IPS DF 4.7 (cell line): ENCODE data around the gene BRWD1.

ENCODE experiments used
- DNase-seq: peaks from one replicate; pipeline ENCODE4 v3.0.0-alpha.2; 2013; ENCODE audit warnings: low spot score; ENCODE audit errors: extremely low read depth

Gene BRWD1

DNA sequence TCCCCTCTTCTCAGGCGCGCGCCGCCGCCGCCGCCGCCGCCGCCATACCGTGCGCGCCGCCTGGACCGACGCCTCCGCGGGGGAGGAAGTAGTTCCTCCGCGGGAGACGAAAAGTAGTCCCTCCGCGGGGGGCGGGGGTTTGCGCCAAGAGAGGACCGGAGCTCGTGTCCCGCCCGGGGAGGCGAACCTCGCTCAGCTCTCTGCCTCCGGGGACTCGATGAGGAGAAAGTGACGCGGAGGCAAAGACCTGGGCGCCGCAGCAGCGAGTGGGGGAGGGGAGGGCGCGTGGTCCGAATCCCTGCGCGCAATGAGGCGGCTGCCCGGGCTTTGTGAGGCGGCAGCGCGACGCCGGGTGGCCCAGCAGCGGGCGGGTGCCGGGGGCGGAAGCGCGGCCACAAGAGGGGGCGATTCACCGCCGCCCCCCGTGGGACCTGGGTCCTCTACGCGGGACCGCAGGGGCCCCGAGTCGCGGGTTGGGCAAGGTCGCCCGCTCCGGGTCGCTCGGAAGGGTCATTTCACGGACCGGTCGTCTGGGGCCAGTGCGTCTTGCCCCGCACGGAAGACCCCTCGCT lies at the start of gene BRWD1:
Gene BRWD1, minus strand, starts transcription at position 62 of the 572 bp plus-strand sequence. CDS start 141 bp downstream, outside the sequence.
- DNase-seq: no peak

DNA sequence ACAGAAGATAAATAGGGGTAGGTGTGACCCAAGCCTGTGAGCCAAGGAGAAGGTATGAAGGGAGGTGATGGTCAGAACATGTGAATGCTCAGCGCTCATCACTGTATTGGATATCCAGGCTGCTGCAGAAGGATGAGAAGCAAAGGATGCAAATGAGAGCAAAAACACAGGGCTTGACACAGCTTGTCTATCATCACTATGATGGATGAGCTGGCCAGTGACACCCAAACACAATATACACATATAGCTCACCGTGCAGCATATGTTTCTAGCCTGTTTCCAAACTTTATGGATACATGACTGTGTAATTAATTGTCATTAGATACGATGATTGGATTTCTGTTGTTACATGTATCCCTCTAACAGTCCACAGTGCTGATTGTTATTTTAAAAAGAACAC lies 49.3 kb upstream of the BRWD1 start:
- DNase-seq: no peak

DNA sequence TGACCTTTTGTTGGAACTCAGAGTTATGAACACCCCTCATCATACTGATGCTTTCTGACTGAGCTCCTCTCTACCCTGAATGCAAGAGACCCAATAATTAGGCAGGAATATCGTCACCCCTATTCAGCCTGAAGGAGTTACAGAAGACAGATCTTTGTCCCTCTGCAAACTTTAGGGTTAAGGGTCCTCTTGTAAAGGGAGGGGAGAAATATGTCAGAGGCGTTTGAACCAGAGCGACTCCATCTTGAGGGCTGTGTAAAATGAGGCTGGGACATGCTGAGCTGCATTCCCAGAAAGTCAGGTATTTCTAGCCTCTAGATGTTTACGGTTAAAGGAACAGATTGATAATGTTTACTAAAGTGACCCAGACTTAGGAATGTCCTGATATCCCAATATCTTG lies 46.0 kb upstream of the BRWD1 start:
- DNase-seq: no peak

DNA sequence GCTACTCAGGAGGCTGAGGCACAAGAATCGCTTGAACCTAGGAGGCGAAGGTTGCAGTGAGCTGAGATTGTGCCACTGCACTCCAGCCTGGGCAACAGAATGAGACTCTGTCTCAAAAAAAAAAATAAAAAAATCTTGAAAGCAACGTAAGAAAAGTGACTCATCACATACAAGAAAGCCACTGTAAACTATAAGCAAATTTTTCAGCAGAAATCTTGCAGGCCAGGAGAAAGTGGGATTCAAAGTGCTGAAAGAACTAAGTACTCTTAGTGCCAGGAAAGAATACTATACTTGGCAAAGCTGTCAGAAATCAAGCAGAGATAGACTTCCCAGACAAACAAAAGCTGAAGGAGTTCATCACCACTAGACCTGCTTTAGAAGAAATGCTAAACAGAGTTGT lies 39.9 kb upstream of the BRWD1 start:
- no peak for DNase-seq

DNA sequence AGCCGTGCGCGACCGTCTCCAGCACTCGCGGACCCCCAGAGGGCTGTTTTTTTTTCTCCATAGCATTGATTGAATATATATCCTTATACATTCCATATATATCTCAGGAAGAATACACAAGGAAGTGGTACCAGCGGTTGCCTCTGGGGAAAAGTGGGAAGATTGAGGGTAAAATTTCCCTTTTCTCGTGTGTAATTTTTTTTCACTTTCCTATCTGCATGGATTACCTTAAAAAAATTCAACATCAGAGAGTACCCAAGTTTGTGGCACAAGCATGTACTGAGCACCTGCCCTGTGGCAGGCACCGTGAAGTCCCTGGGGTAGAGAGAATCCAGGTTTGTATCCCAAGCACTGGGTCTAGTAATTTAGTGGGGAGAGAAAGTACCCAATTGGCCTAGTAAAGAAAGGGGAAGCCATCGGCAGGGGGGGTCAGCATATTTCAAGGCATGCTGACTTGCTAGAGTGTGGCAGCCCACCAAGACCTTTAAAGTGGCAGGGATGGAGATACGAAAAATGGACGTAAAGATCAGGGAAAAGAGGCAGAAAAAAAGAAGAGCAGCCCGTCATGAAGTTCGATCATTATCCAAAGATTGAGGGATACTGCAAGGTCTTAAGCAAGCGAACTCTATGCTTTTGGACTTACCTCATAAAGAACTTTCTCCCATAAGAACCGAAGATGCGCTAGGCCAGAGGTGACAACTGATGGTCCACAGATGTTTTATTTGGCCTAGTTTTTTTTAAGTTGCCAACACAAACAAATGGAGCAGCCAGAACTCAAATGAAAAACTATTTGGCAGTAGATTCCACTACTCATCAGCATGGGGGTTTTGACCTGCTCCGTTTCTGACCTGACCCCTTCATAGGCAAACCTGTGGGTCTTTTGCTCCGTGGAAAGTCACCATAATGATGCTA lies 36.9 kb upstream of the BRWD1 start:
- no peak for DNase-seq

DNA sequence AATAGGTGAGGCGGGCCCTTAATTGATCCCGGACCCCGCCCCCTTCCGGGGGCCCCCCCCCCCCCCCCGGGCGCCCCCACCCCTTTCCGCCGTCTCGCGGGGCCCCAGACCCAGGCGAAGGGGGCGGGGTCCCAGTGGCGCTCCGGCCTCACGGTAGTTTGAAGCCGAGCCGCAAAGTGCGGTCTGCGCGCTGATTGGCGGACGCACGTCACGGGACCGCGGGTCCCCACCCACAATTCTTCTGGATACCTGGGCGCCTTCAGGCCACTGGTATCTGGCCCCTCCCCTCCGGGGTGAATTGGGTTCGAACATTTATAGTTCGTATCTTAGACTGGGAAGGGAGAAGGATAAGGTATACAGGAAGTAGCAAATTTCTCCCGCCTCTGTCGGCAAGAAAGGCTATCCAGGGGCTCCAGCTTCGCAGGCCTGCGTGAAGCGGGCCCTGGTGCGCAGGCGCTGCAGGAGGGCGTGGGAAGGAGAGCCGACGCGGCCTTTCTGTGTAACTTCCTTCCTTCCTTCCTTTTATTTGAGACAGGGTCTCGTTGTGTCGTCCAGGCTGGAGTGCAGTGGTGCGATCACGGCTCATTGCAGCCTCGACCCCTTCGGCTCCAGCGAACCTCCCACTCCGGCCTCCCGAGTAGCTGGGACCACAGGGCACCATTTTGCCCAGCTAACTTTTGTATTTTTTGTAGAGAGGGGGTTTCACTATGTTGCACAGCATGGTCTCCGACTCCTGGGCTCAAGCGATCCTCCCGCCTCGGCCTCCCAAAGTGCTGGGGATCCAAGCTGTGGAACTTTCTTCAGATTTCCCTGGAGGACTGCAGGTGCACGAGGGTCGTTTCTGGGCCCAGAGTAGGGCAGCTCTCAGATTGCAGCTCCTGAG lies 36.0 kb upstream of the BRWD1 start:
- DNase-seq: peak; percentile 72

DNA sequence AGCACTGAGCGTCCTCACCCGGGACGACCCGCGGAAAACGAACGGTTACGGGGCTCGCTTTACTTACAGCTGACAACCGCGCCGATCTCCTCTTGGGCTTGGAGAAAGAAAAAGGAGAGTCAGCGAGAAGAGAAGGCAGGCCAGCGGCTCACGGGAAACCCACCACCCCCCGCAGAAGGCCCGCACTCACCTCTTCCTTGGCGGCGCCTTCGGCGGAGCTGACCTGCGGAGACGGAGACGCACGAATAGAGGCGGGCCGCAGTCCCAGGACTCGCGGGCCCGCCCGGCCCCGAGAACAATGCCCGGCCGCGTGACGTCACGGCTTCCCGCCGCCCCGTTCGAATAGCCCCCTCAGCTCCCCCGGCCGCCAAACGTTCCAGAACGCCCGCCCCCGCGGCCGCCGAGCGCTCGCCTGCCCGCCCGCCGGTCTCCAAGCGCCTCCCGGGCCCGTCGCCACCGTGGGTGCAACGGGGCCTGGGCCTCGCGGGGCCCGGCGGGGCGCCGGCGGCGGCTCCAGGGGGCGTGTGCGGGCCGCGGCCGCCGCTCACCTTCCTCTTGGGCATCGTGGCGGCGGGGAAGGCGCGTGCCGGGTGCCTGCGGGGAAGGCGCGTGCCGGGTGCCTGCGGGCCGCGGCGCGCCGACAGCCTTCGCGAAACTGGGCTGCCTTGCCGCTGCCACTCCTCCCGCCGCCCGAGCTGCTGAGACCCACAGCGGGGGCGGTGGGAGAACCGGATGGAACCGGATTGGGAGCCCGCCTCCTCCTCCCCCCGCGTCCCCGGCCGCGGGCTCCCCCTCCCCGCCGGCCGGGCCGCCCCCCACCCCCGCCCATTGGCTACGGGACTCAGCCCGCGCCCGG lies 35.2 kb upstream of the BRWD1 start, which contains the start of gene HMGN1:
Gene HMGN1, minus strand, starts transcription at position 734 of the 856 bp plus-strand sequence. Its CDS starts 171 bp downstream, at position 563.
- DNase-seq: no peak

DNA sequence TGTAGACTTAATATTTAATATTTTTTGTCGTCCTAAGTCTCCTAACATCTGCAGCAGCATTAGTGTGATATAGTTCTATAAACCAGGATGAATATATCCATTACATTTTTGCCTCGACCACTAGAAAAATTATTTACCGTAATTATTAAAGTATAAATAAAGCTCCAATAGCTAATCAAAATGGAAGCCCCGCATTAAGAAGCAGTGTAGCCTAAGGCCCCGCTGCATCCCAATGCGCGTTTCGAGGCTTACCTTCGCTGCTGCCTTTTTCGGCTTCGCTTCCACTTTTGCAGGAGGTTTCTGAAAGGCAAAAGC lies 34.6 kb upstream of the BRWD1 start:
- no peak for DNase-seq

DNA sequence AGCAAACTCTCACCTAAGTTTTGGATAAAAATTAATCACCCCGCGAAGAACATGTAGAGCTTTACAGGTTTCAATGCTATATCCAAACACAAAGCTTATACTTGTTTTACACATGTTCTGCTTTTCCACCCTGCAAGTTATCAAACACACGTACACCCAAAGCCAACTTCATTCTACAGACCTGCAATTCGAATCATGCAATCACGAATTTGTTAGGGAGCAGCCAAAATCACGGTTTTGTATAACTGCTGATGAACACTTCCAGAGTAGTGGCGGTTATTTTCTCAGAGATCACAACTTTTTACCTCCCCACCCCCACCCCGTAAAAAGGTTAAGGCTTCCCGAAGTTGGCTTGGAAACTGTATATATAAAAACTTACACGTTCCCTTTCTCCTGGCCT lies 34.1 kb upstream of the BRWD1 start:
- DNase-seq: no peak

DNA sequence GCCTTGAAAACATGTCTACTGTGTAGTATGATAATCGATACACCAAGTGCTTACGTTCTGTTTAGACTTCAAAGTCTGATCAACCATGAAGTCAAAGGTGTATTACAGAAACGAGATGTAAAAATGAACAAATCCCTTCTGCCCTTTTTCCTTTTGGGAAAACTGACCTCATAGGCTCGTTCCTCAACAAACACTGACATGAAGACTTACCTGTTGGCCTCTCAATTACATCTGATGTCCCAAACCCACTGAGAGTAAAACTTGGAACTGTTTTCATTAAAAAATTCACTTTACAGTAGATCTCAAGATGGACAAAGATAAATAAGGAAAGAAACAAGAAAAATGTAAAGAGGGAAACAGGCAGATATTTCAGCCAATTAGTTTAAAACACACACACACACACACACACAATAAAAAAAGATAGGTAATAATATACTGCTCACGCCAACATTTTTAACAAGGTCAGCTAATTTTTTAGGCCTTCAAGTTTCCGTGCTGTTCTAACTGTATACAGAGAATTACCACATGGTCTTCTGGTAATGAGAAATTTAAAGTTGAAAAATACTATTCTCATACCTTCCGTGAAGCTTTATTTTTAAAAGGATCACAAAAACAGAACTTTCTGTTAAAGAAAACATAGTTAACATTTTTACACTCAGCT lies 33.4 kb upstream of the BRWD1 start:
- DNase-seq: no peak

DNA sequence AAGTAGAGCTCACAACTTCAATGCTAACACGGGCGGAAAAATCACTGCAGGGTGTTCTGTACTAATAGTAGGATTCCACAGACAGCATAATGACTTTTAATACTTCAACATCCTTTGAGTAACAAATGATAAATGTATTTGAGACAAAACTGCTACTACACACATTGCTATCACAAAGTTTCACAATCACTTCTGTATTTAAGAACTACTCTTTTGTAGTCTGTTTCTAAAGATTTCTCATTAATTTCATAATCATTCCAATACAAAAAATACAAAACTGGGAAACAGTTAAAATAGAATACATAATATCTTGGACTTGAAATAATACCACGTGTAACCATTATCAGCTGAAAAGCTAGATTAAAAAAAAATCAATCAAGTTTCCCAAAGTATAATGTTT lies 32.8 kb upstream of the BRWD1 start:
- DNase-seq: no peak

DNA sequence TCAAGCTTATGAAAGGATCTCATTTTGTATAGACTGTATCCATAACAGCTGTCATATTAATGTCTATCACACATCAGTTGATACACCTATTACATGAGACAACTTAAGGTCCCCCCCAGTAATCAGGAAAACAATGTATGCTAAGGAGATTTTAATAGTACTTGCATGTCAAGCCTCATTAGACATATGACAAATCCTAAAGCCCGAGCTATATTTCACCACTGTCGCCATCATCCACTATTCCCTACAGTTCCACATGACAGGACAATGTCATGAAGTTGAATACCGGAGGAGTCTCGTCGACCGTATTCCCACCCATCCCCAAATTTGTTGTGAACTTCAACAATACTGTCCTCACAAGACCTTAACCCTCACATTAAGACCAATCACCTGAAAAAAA lies 32.0 kb upstream of the BRWD1 start:
- DNase-seq: no peak

DNA sequence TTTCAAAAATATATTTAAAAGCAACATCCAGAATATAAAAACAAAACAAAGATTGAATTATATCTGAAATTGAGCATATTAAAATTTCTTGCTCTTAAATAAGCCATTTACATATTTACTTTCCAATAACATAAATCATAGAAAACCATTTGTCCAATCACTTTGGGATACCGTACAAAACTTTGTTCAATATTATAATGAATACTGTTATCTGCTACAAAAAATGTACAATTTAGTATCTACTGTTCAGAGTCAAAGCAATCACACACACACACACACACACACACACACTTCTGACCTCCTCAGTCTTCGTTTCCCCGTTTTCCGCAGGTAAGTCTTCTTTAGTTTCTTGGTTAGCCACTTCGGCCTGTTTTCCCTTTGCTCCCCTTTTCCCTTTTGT lies 31.4 kb upstream of the BRWD1 start:
- DNase-seq: no peak

DNA sequence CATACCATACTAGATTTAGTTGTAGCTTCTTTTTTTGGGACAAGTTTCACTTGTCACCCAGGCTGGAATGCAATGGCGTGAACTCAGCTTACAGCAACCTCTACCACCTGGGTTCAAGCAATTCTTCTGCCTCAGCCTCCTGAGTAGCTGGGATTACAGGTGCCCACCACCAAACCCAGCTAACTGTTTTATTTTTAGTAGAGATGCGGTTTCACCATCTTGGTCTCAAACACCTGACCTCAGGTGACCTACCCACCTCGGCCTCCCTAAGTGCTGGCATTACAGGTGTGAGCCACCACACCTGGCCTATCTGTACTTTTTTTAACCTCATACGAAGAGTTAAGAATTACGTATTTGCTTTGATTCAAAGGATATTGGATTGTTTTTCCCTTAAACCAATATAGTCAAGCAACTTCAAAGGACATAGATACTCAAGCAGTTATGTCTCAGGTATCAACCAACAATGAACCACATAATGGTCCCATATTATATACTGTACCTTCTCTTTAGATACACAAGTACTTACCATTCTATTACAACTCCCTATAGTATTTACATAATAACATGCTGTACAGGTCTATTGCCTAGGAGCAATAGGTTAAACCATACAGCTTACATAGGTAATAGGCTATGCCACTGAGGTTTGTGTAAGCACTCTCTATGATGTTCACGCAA lies 28.0 kb upstream of the BRWD1 start:
- no peak for DNase-seq

DNA sequence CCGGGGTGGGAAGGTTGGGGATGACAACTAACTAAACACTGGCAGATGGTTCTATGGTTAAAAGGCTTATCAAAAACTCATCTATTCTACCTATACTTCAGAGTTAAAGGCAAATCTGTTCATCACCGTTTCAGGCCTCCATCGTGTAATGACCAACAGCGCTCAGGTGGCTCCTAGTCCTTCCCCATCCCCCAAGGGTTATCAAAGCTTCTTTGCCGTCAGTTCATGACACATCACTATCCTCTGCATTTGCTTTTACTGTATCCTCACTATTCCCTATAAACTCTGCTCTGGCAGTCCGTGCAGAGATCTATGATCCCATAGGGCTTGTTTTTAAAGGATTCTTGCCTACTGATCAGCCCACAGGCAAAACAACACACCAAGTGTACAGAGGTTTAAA lies 27.3 kb upstream of the BRWD1 start:
- no peak for DNase-seq

DNA sequence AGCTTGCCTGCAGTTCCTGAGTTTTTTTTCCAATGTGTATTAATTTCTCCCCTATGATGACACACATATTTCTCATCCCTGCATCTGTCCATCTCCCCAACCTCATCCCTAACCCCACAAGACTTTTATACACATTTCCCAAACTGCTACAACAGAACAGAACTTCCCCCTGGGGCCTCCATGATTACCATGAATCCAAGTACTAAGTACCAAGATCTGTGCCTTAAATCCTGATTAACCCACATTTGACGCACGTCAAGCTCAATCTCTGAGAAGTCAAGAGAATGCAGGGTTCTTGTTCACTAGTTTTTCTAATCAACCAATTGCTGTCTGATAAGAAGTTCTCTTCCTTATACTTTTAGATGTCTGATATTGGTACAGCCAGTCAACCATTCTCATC lies 25.8 kb upstream of the BRWD1 start:
- DNase-seq: no peak

DNA sequence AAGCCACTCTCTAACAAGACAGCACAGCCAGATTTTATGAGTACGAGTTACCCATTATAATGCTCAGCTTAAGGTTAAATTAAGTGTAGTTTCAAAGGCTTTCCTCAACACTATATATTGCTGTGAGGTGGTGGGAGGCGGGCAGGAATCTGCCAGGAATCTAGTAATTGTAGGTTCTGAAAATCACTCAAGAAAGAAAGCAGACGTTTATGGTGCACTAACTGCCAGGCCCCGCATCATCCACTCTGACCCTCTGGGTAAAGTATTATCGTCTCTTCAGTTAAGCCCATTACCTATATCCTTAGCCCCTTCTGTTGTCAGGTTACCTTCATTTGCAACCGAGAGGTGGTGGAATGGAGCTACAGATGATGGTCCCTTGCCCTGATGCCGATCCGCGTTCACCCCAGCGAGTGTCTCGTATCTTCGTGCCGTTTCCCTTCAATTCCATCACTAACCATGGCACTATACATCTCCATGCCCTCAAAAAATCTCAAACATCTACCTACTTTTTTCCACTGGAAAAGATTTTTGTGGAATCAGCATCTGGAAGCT lies 23.1 kb upstream of the BRWD1 start:
- no peak for DNase-seq

DNA sequence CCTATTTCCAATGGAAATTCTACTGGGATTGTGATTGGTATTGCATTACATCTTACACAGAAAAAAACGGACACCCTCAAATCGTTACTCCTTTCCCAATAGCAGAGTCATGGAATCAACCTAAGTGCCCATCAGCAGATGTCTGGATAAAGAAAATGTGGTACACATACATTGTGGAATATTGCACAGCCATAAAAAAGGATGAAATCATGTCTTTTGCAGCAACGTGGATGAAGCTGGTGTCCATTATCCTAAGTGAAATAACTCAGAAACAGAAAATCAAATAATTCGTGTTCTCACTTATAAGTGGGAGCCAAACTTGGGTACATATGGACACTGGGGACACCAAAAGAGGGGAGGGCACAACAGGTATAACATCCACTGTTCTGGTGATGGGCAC lies 21.2 kb upstream of the BRWD1 start:
- no peak for DNase-seq

DNA sequence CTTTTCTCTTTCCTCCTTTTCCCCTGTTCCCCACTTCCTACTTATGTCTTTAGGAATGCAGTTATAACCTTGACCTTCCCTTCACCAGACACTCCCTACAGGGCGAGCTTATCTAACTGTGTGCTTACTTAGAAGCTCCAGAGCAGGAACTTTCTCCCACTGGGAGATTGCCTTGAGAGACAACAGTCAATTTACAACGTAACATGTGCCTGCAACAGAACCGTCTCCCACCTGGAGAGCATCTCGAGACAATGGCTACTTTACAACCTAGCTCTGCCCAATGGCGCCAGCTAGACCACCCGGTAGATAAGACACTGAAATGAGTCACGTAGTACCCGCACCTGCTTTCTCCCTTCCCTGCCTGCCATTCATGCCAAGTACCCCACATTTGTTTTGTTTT lies 18.7 kb upstream of the BRWD1 start:
- no peak for DNase-seq

DNA sequence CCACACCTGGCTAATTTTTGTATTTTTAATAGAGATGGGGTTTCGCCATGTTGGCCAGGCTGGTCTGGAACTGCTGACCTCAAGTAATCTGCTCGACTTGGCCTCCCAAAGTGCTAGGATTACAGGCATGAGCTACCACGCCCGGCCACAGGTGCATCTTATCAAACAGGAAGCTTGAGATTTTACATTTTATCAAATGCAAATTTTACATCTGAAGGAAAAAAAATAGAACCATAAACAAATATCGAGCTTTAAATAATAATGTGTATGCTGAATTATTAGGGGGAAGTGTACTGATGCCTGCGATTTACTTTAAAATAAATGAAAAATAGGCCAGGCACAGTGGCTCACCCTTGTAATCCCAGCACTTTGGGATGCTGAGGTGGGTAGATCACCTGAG lies 16.6 kb upstream of the BRWD1 start:
- no peak for DNase-seq
